Stimulated activated CD4-positive, alpha-beta T cell treated with anti-CD3 and anti-CD28 coated beads, Interleukin-1b, Interleukin-23, amount 100 ng/mL, for 24 hours (primary cell): ENCODE measurements around the gene ADAMTS17.

Experiments
- DNase-seq, 4 experiments: peaks; one replicate each; pipeline ENCODE4 v3.0.0-alpha.2; 2020; ENCODE audit warnings: low read depth in 4 of 4, low spot score in 1 of 4

Gene ADAMTS17

GRCh38 chr15:100005013-100005412 lies 336.8 kb downstream of the ADAMTS17 start:
- no peak for DNase-seq

GRCh38 chr15:100002787-100003536 lies 338.8 kb downstream of the ADAMTS17 start:
- DNase-seq, result no peak

- no peak for DNase-seq
Measured at GRCh38 chr15:100002086-100002620, 339.6 kb downstream of the ADAMTS17 start.

GRCh38 chr15:100001405-100001804 lies 340.4 kb downstream of the ADAMTS17 start:
- no peak for DNase-seq

GRCh38 chr15:99999282-100000070 lies 342.3 kb downstream of the ADAMTS17 start:
- DNase-seq, result no peak

GRCh38 chr15:99998661-99999101 lies 343.1 kb downstream of the ADAMTS17 start:
- no peak for DNase-seq

- no peak for DNase-seq
Measured at GRCh38 chr15:99997112-99997651, 344.6 kb downstream of the ADAMTS17 start.

- DNase-seq, result no peak
Measured at GRCh38 chr15:99996660-99997059, 345.1 kb downstream of the ADAMTS17 start.

GRCh38 chr15:99995543-99995942 lies 346.2 kb downstream of the ADAMTS17 start:
- no peak for DNase-seq

- DNase-seq, result no peak
Measured at GRCh38 chr15:99994849-99995248, 346.9 kb downstream of the ADAMTS17 start.

- DNase-seq, result no peak
Measured at GRCh38 chr15:99993681-99994131, 348.1 kb downstream of the ADAMTS17 start.

- DNase-seq, result no peak
Measured at GRCh38 chr15:99993262-99993661, 348.5 kb downstream of the ADAMTS17 start.

- no peak for DNase-seq
Measured at GRCh38 chr15:99992611-99993231, 349.1 kb downstream of the ADAMTS17 start.

GRCh38 chr15:99989095-99989494 lies 352.7 kb downstream of the ADAMTS17 start:
- DNase-seq, result no peak

GRCh38 chr15:99987701-99988100 lies 354.1 kb downstream of the ADAMTS17 start:
- DNase-seq, result no peak

GRCh38 chr15:99987119-99987506 lies 354.7 kb downstream of the ADAMTS17 start:
- DNase-seq, result no peak

GRCh38 chr15:99986297-99987118 lies 355.3 kb downstream of the ADAMTS17 start:
- no peak for DNase-seq

- DNase-seq, result no peak
Measured at GRCh38 chr15:99985878-99986277, 355.9 kb downstream of the ADAMTS17 start.

GRCh38 chr15:99984491-99985243 lies 357.1 kb downstream of the ADAMTS17 start:
- DNase-seq, result no peak

GRCh38 chr15:99983886-99984286 lies 357.9 kb downstream of the ADAMTS17 start:
- DNase-seq, result no peak
